ENCODE results near the gene ACTG2.
"Not testable (repeated sequence)": the region's sequence is repeated elsewhere in the genome, so short reads cannot be mapped to it uniquely, and the experiment has no call there.

Gene ACTG2

GRCh38 chr2:73938718-73939352 is 46.0 kb downstream of the ACTG2 start:
- no peak for DNase-seq

GRCh38 chr2:73939419-73939818 is 46.6 kb downstream of the ACTG2 start:
- DNase-seq, result peak; percentile 23 to 25

DNA sequence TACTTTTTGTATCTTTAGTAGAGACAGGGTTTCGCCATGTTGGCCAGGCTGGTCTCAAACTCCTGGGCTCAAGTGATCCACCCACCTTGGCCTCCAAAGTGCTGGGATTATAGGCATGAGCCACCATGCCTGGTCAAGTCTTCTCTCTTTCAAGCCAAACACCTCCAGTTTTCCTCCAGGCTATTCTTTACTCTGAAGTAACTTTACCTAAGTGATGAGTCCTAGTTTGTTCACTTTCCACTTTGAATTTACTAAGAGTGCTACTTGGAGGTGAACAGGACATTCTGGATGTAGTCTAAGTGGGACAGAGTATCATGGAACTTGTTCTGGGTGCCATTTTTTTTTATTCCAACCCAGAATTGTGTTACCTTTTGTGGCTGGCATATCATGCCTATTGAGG is 47.3 kb downstream of the ACTG2 start:
- not testable (repeated sequence) for DNase-seq

DNA sequence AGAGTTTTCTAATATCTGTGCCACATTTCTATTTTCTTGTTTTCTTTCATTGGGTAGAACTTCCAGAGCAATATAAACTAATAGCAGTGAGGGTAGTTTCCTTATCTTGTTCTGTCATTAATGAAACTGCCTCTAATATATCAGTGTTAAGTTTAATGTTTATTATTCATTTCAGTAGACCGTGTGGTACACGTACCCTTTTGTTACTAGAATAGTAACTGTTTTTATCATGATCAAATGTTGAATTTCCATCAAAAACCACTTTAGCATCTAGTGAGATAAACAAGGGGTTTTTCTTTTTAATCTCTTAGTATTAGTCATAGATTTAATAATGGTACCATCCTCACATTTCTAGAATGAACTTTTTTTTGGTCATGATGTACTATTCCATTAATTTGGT is 49.9 kb downstream of the ACTG2 start:
- no peak for DNase-seq

DNA sequence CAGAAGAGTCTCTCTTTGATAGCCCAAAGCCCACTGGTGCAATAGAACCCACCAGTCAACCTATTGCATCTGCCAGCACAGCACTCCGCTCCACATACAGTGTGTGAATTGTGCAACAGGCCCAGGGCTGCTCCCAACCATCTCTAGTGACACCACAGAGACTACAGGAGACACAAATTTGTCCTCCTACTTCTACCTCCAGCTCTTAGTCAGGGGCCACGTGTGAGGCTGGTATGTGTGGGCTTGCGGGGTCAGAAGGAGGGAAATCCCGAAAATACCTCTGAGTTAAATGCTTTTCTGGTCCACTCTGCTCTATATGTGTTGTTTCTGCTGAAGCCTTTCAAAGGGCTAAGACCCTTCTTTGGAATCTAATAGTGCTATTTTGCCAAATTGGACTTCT is 51.9 kb downstream of the ACTG2 start:
- no peak for DNase-seq

DNA sequence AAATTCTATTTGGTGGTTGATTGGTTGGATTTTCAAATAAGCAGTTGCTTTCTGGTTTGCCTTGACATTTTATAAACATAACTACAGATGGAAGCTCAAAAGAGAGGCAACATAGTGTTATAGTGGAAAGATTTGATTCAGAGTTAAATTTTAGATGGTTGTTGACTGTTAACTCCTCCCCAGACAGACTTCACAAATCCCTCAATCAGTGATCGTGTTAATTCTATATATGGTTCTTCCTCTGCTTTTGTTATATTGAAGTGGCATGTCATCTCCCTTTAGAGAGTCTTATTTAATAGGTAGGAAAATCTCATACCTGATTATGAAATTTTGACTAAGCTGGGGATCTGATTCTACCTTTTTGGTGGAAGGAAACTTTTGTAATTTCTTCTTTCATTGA is 53.4 kb downstream of the ACTG2 start:
- DNase-seq, result no peak

DNA sequence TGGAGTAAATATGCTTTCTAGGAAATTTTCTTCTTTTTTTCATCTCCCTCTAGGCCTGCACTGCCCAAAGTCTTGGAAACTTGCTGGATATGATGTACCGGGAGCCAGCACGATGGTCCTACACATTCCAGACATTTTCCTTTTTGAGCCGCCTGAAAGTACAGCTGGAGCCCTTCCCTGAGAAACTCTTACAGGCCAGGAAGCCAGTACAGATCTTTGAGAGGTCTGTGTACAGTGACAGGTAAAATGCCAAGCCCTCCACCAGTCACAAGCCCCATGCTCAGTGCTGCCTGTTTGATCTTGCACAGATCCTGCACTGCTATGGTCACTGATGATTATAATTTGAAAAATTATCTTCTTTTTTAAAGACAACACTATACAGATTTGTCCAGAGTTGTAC is 53.9 kb downstream of the ACTG2 start:
- no peak for DNase-seq

DNA sequence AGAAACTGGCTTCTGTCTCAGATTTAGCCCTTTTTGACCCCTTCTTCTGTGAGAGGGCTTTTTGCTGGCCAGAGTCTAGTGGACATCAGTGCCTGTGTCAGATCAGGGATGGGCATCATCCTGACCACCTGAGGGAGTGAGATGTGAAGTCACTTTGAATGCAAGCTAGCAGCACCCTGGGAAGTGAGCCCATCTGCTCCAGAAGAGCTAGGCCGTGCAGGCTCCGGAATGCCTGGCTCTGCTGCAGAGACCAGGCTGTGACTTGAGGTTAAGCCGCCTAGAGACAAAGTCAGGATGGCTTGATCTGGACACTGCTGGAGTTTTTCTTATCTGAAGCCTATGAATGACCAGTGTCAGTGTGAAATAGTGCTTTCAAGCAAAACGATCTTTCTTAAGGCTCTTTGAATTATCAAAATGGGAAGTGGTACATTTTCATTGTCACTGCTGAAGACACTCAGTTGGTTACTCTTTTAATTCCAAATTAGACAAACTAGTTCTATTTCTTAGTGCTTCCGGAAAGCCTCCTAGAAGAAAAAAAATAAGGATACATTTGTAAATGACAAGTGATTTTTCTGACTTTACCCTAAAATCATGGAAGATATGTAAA is 54.7 kb downstream of the ACTG2 start:
- no peak for DNase-seq

DNA sequence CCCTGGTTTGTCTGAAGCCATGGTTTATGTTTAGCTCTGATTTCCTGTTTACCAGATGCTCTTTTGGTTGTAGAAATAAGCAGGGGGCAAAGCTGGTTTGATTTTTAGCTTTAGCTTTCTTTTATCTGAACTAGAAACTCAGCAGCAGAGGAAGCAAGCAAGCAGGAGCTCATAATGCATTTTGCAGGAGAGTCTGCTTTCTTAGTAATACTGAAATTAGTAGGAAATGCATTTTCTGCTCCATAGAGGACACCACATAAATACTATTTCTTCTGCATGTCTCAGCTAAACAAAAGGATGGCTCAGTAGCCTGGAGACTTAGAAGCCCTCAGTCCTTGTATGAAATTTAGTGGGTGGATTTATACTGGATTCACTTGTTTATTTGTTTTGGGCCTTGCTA is 57.0 kb downstream of the ACTG2 start:
- DNase-seq, result no peak

- DNase-seq, result no peak
These were observed 60.0 kb downstream of the ACTG2 start for GRCh38 chr2:73952499-73953446.

GRCh38 chr2:73956218-73956865 is 63.5 kb downstream of the ACTG2 start:
- DNase-seq, result no peak

DNA sequence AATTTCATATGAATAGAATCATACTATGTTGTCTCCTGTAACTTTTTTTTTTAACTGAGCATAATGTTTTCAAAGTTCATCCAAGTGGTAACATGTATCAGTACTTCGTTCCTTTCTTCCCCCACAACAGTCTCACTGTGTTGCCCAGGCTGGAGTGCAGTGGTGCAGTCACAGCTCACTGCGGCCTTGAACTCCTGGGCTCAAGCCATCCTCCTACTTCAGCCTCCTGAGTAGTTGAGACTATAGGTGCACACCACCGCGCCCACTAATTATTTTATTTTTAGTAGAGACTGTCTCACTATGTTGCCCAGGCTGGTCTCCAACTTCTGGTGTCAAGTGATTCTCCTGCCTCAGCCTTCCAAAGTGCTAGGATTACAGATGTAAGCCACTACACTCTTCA is 68.5 kb downstream of the ACTG2 start:
- no peak for DNase-seq

- no peak for DNase-seq
These were observed 69.2 kb downstream of the ACTG2 start for GRCh38 chr2:73961823-73962615.

GRCh38 chr2:73962798-73963197 is 70.0 kb downstream of the ACTG2 start:
- DNase-seq, result no peak

- no peak for DNase-seq
These were observed 70.7 kb downstream of the ACTG2 start for GRCh38 chr2:73963385-73964120.

GRCh38 chr2:73964223-73964622 is 71.4 kb downstream of the ACTG2 start:
- DNase-seq, result no peak

- no peak for DNase-seq
These were observed 72.2 kb downstream of the ACTG2 start for GRCh38 chr2:73965053-73965452.

DNA sequence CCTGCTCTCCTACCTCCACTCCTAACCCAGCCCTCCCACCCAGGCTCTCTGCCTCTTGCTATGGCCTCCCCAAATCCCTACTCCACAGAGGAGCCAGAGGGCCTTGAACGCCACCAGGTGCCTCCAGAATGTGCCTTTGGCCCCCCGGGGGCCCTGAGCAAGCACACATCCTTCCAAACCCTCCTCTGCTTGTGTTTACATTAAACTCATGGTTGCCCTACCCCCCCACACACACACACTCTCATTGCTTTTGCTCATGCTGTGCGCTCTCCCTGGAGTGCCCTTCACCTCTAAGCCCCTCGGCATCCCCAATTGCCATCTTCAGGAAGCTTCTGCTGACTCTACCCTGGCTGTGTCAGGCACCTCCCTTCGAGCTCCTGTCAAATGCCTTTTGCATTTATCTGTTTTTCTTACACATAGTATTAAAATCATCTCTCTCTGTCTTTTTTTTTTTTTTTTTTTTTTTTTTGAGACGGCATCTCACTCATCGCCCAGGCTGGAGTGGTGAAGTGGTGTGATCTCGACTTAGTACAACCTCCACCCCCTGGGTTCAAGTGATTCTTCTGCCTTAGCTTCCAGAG is 75.6 kb downstream of the ACTG2 start:
- DNase-seq, result no peak

GRCh38 chr2:73969356-73969755 is 76.5 kb downstream of the ACTG2 start:
- no peak for DNase-seq

All from activated CD4-positive, alpha-beta T cell treated with anti-CD3 and anti-CD28 coated beads, Interleukin-2, amount 50 U/mL, for 4 hours (primary cell).